ENCODE measurements around the gene CALY.
A peak's percentile ranks its signal among the peaks of the same experiment; 100 is the strongest.
"Not testable (repeated sequence)": the region's sequence is repeated elsewhere in the genome, so short reads cannot be mapped to it uniquely, and the experiment has no call there.

The CALY gene

DNA sequence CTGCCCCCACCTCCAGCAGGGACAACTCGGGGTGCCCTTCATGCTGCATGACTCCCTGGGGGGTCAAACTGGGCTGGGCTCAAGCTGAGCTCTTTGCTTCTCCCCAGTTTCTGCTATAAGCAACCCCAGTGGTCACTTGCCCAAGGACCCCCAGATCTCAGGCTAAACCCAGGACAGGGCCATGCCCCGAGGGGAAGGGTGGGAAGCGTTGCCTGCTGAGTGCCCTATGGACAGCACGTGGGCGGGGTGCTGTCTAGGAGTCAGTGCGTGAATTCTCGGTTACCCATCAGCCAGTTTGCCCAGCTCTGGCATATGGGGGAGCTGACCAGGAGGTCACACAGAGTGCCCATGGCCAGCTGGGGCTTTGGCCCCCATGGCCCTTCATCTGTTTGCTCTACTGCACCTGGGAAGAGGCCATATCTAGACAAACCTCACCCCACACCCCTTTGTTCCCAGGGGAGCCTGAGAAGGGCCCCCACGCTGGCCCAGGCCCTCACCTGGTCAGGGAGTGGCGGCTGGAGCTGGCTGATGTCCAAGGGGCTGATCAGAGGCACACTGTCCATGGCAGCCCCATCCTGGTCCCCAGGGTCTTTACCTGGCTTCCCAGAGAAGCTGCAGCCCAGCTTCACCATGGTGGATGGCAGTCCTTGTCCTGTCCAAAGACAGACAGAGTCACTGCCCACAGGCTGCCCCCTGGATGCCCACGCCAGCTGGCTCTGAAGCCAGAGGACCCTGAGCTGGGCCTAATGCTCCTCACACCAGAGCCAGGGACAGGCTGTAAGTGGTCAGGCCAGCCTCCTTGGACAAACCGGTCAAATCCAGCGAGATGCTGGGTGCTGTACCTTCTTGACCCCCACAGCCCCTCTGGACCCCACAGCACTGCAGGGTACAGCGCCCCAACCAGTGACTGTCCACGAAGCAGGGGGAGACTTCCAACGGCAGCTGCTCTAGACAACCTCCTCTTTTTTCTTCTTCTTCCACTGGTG, 8.0 kb downstream of the CALY start:
- DNase-seq (ENCODE audit: low read depth), result no peak

DNA sequence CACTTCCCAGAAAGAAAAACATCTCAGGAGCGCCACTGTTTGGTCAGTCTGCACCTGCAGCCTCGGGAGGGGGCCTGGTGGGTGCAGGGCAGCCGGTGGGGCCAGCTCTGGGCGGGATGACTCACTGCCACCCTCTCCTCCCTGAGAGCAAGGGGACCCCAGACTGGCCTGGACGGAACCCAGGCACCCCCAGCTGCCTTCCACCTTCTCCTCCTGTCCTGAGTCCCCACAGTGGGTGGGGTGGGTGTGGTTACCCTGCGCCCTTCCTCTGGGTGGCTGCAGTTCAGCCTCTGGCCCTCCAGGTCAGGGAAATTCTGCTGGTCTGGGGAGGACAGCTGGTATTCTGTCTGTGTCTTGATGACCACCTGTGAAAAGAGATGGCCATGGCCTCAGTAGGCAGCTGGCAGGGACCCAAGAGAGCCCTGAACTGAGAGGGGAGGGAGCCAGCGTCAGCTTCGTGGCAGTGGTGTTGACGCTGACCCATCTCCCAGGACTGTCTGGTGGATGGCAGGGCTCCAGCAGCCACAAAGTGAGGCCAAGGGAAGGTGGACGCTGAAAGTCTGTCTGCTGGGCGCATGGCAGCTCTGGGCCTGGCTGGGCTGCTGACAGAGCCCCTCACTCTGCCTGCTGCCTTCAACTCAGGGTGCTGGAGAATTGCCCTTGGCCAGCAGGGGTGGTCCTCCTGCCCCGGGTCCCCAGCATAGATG, 8.9 kb downstream of the CALY start:
- DNase-seq (ENCODE audit: low read depth), result no peak

DNA sequence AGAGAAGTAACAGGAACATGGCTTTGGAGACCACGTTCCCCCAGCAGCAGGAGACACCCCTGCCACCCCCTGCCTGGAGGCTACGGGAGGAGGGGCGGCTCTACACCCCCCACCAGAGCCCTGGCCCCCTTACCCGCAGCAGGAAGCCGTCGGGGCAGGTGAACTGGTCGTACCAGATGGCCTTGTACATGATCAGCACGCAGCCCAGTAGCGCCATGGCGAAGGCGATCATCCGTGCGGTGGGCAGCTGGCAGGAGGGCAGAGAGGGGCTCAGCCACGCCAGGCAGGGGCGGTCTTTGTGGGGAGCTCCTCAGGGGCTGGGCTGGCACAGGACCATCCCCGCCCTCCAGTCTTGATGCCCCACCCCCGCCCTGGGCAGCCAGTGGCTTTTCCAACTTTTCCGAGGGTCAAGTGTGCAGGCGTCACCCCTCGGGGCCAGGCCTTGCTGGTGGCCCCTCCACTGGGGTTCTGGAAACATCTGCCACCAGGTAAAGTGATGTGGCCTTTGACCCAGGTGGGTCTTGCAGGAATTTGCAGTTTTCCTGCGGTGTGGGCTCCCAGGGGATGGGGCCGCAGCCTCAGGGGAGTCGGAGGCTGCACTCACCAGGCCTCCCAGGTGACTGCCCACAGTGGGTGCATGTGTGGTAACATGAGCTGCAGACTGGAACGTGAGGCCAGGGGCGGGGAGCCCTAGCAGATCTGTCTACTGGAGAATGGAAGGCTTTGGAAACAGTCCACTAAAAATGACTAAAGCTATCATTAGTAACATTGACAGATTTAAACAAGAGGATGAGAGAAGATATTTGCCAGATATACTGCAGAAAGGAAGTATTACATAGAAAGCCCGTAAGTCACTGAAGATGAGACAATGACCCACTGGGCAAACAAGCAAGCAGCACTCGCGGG, 9.7 kb downstream of the CALY start:
- no peak for DNase-seq (ENCODE audit: low read depth)

DNA sequence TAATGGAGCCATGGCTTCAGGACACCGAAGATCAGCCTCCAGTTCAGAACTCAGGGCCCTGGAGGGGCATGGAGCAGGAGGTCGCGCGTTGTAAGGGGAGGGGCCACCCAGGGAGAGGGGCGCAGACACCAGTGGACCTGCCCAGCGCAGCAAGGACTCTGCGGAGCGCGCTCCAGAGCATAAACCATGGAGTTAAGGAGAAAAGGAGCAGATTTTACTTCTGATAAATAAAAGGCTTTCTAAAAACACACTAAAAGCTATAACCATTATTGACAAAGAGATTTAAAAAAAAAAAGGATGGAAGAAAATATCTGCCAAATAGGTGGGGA, 10.5 kb downstream of the CALY start:
- DNase-seq (ENCODE audit: low read depth), result no peak

DNA sequence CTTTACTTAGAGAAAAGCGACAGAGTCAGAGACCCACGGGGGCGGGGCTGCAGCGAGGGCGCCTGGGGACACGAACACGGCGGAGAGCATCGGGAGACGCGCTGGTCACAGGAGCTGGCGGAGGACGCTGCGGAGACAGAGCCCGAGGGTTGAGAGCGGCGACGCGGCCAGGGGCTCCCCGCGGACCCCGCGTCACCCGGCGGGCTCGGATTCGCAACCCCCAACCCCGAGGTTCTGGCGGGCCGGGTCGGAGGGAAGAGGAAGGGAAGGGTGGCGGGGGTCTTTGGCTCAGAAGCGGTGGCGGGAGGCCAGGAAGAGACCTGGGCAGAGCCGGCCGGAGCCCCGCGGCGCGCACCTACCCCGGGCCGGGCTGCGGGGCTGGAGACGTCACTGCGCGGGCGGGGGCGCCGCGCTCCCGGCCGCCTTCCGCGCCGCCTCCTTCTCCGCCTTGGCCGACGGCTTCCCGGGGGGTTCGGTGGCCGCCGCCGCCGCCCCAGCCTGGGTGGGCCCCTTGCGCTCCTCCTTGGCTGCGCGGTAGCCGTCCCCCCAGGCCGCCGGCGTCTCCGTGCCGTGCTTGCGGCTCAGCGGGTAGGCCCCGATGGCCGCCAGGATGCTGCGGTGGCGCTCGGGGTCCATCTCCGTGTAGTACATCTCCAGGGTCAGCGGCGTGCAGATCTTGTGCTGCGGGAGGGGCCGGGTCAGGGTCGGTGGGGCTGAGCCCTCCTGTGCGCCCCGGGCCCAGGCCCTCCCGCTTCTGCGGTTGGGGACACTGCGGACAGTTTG, 11.1 kb downstream of the CALY start:
- no peak for DNase-seq (ENCODE audit: low read depth)

DNA sequence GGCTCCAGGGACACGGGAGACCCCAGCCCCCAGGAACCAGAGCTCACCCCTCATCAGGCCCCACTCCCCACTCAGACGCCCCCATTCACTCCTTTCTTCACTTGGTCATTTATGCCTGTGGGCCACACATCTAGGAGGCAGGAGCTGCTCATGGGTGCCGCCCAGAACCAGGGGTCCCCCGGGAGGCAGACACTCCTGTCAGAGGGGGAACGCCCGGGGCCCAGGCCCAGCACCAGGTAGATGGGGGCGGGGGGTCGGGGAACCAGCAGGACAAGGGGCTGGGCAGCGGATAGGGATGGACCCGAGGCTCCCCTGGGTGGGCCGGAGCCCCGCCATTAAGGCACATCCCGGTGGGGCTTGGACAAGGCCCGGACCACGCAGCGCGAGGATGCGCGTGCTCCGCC, 11.8 kb downstream of the CALY start:
- DNase-seq (ENCODE audit: low read depth), result no peak

DNA sequence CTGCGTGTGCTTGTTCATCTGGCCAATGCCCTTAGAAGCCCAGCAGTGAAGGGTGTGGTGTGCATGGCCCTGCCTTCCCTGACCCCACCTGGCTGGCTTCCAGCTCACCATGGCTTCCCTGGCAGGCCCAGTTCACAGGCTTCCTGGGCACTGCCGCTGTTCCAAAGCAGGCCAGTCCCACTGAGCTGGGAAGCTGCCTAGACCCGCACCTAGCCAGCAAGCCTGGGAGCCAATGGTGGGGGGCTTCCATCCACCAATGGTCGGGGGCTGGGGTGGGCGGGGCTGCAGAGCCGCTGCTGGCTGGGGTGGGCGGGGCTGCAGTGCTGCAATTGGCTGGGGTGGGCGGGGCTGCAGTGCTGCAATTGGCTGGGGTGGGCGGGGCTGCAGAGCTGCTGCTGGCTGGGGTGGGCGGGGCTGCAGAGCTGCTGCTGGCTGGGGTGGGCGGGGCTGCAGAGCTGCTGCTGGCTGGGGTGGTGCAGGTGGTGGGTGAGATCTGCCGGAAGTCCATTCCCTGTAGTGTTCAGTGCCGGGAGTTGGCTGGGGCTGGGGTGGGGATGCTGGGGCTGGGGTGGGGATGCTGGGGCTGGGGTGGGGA, 12.4 kb downstream of the CALY start:
- peak; percentile 31 for DNase-seq (ENCODE audit: low read depth)

DNA sequence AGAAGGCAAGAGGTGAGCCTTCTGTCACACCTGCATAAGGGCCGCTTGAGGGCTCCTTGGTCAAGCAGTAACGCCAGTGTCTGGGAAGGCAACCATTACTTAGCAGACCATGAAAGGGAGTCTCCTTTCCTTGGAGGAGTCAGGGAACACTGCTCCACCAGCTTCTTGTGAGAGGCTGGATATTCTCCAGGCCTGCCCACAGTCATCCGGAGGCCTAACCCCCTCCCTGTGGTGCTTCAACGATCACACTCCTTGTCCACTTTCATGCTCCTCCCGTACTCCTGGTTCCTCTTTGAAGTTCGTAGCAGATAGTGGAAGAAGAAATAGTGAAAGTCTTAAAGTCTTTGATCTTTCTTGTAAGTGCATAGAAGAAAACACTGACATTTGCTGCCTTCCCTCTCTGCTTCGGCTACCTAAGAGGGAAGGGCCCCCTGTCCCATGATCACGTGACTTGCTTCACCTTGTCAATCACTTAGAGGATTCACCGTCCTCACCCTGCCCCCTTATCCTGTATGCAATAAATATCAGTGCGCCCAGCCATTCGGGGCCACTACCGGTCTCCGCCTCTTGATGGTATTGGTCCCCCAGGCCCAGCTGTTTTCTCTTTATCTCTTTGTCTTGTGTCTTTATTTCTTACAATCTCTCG, 14.5 kb downstream of the CALY start:
- not testable (repeated sequence) for DNase-seq (ENCODE audit: low read depth)

DNA sequence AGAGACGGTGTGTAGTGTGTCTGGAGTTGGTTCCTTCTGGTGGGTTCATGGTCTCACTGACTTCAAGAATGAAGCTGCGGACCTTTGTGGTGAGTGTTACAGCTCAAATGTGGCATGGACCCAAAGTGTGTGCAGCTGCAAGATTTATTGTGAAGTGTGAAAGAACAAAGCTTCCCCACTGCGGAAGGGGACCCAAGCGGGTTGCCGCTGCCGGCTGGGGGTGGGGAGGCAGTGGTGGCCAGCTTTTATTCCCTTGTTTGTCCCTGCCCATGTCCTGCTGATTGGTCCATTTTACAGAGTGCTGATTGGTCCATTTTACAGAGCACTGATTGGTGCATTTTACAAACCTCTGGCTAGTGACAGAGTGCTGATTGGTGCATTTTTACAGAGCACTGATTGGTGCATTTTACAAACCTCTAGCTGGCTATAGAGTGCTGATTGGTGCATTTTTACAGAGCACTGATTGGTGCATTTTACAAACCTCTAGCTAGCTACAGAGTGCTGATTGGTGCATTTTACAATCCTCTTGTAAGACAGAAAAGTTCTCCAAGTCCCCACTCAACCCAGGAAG, 15.8 kb downstream of the CALY start:
- DNase-seq (ENCODE audit: low read depth), result not testable (repeated sequence)

DNA sequence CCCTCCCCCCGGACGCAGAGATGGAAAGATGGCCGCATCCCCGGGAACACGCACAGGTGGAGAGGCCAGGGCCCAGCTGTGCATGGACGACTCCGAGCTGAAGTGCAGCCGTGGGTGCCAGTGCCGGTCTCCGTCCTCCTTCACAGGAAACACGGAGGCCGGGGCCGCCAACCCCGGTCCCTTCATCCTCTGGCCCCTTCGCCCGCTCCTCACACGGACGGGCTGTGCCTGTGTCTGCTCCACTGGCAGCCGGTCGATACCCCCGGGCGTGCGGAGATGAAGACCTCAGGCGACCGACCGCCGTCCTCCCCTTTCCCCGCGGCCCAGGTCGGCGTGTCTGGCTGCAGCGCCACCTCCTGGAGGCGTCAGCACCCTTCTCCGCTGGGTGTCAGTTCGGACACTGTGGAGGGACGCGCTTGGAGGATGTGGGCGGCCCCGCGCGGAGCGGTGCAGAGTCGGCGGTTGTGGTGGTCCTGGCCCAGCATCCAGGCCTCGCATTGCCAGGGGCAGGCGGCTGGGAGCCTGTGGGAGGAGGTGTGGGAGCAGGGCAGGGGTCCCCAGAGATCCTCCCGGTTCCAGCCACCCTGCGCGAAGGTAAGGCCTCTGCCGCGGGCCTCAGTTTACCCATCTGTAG, 18.1 kb downstream of the CALY start:
- DNase-seq (ENCODE audit: low read depth), result peak; percentile 41

DNA sequence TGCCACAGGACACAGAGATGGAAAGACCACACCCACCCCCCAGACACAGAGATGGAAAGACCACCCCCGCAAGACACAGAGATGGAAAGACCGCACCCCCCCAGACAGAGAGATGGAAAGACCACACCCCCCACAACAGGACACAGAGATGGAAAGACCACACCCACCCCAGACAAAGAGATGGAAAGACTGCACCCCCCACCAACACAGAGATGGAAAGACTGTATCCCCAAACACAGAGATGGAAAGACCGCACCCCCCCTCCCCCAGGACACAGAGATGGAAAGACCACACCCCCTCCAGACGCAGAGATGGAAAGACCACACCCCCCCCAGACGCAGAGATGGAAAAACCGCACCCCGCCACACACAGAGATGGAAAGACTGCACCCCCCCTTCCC, 20.0 kb downstream of the CALY start:
- no peak for DNase-seq (ENCODE audit: low read depth)

DNA sequence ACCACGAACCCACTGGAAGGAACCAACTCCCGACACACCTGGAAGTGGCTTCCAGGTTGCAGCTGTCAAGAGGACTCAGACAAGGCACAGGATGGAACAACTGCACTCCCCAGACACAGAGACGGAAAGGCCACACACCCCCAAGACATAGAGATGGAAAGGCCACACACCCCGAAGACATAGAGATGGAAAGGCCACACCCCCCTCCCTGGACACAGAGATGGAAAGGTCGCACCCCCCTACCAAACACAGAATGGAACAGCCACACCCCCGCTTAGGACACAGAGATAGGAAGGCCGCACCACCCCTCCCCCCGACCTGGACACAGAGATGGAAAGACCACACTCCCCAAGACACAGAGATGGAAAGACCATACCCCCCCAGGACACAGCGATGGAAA, 20.4 kb downstream of the CALY start:
- DNase-seq (ENCODE audit: low read depth), result no peak

DNA sequence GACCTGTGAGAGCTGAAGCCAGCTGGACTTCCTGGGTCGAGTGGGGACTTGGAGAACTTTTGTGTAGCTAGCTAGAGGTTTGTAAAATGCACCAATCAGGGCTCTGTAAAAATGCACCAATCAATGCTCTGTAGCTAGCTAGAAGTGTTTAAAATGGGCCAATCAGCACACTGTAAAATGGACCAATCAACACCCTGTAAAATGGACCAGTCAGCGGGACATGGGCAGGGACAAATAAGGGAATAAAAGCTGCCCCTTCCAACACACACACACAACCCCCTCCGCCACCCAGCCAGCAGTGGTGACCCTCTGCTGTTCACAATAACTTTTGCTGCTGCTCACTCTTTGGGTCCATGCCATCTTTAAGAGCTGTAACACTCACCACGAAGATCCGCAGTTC, 20.8 kb downstream of the CALY start:
- no peak for DNase-seq (ENCODE audit: low read depth)

DNA sequence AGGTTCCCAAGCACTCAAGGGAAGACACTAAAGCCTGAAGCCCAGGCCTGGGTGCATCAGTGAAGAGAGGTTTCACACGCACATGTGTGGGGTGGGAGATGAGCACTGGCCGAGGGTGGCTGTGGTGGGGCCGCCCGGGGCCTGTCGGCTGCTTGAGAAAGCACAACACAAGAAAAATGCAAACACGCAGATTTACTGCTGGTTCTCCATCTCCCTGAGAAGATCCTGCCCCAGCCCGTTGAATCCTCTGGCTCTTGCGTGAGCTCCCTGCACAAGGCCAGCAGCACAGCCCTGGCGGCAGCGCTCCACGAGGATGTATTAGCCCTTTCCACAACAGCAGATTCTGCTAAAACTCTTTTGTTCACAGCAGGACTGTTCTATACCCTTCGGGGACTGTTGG, 21.8 kb downstream of the CALY start:
- no peak for DNase-seq (ENCODE audit: low read depth)

DNA sequence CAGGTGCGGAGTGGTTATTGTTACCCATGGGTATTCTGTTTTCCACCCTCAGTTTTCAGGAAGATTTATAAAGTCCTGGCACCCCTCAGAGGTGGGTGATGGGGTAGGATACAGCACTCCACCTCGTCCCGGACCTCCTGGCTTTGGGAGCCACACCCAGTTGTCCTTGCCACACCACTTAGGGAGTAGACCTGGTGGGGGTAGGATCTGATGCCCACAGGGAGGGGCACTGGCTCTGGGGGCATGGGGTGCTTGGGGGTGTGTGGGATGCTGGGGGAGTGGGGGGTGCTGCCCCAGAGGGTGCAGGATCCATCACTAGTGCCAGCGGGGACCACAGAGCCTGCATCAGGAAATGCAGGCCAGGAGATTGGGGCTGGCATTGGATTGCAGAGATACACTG, 23.5 kb downstream of the CALY start:
- no peak for DNase-seq (ENCODE audit: low read depth)

DNA sequence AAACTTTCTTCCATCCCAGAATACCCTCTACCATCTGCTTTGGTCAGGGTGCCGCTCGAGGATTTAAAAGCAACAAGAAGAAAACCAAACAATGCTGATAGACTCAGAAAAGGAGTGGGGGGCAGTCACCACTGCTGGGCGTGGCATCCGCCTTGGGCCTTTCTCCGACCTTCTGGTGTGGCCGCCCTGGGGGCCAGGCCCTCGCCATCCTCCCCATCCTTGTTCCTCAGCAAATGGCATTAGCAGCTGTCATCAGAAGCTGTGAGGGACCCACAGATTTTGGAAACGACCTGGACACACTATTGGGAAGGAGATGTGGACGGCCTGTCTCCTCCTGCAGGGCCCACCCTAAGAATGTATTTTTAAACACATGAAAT, 23.9 kb downstream of the CALY start:
- no peak for DNase-seq (ENCODE audit: low read depth)

DNA sequence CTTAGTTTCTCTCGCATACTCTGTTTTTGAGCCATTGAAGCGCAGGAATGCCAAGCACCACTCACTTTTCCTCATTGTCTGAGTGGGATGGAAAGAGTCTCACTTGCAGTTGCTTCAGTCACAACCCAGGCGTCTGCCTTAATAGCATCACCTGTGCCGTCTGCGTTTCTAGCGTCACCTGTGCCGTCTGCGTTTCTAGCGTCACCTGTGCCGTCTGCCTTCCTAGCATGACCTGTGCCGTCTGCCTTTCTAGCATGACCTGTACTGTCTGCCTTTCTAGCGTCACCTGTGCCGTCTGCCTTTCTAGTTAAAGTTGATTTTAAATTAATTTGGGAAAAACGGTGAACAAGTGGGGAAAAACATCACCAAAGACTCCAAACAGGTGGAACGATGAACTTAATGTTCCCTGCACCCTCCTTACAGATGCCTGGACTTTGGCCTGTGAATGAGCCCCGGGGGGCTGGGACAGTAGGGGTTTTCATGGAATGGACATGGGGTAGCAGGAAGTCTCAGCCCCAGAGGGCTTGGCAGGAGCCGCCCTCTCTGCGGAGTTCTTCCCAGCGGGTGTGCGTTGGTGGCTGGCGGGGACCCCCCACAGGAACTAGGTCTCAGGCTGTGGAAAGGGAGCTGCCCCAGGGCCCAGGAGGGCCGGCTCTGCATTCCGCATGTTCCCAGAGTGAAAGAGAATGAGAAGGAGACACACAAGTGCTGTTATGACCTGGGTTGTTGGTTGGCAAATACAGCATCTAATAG, 24.5 kb downstream of the CALY start:
- DNase-seq (ENCODE audit: low read depth), result no peak

DNA sequence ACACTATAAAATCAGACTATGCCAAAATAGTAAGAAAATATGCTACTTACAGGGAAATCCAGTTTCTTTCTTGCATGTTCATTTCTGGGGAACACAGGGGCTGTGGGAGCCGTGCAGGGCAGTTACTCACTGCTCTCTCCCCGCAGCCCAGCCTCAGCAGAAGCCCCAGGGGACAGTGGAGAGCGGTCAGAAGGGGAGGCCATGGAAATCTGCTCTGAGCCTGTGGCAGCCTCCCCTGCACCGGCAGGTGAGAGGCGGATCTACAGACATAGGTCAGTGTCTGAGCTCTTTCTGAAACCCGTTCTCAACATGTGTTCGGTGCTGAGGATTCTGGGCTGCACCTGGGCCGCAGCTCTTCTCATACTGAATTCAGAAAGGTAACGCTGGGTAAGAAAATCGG, 25.1 kb downstream of the CALY start:
- DNase-seq (ENCODE audit: low read depth), result no peak

DNA sequence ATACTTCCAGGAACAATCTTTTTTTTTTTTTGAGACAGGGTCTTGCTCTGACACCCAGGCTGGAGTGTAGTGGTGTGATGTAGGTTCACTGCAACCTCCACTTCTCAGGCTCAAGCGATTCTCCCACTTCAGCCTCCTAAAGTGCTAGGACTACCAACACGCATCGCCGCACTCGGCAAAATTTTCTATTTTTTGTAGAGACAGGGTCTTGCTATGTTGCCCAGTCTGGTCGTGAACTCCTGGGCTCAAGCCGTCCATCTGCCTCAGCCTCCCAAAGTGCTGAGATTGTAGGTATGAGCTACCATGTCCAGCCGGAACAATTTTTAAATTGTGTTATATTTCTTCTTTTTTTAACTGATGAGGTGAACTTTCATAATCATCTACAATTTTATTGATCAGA, 25.9 kb downstream of the CALY start:
- DNase-seq (ENCODE audit: low read depth), result no peak
